Skeletal muscle tissue (tissue), 4 donors: ENCODE results near the gene FANCE. TPM values are rescaled to one million over a fixed set of nuclear protein-coding genes. Genes with fewer than 3 reads are reported as not detected.

Source experiments
- H3K27ac ChIP-seq: one replicate; pipeline ENCODE4 v1.7.0; 2013; ENCODE audit warnings: mild to moderate bottlenecking, low read depth, low read length, inconsistent platforms
- H3K27me3 ChIP-seq, 3 donors: one replicate each; pipeline ENCODE4 v1.7.0; 2013; ENCODE audit warnings: low read length in 3 of 3; ENCODE audit not compliant: control insufficient read depth in 3 of 3, insufficient read depth in 3 of 3
- H3K36me3 ChIP-seq, 3 donors: one replicate each; pipeline ENCODE4 v1.7.0; 2013; ENCODE audit warnings: low read length in 3 of 3; ENCODE audit not compliant: control insufficient read depth in 3 of 3, insufficient read depth in 3 of 3
- H3K4me1 ChIP-seq, 3 donors: one replicate each; pipeline ENCODE4 v1.7.0; 2013; ENCODE audit warnings: low read length in 3 of 3, mild to moderate bottlenecking in 3 of 3; ENCODE audit not compliant: control insufficient read depth in 3 of 3, insufficient read depth in 3 of 3
- H3K4me3 ChIP-seq, 3 donors: one replicate each; pipeline ENCODE4 v1.7.0; 2013; ENCODE audit warnings: low read length in 3 of 3
- H3K9ac ChIP-seq, 3 donors: one replicate each; pipeline ENCODE4 v1.7.0; 2013; ENCODE audit warnings: low read length in 3 of 3, mild to moderate bottlenecking in 3 of 3, moderate library complexity in 2 of 3, low read depth in 1 of 3
- H3K9me3 ChIP-seq, 3 donors: one replicate each; pipeline ENCODE4 v1.7.0; 2013; ENCODE audit warnings: low read length in 3 of 3; ENCODE audit not compliant: control insufficient read depth in 3 of 3
- total RNA-seq: library from RNA; depleted of rRNA; stranded (reverse); fragments of >200 nt; gene quantifications from one replicate; pipeline ENCODE4 v1.2.3, GENCODE V29; 2014
- donor health status: Osteomylitis.

The FANCE gene
- total RNA-seq, 1 donor from 2014 or later, result 21.9 TPM

- H3K4me1 ChIP-seq, result peaks cover 10 to 26% (median 23%) of the 10 kb centered on the region in 3 donors
- H3K27ac ChIP-seq, result no peak overlapping the region
- no peaks in the 10 kb centered on the region for H3K27me3 ChIP-seq
Observed at GRCh38 chr6:35473075-35473849, 21.1 kb downstream of the FANCE start.

GRCh38 chr6:35473850-35474130 is 21.7 kb downstream of the FANCE start:
- no peaks in the 10 kb centered on the region for H3K9me3 ChIP-seq
- no peak overlapping the region for H3K4me3 ChIP-seq
- H3K27ac ChIP-seq, result no peak overlapping the region
- H3K27me3 ChIP-seq, result no peaks in the 10 kb centered on the region
- peaks cover 38 to 48% (median 47%) of the 10 kb centered on the region in 3 donors for H3K36me3 ChIP-seq
- no peak overlapping the region for H3K9ac ChIP-seq
- H3K4me1 ChIP-seq, result peaks cover 10 to 21% (median 21%) of the 10 kb centered on the region in 3 donors

More at GRCh38 chr6:35473075-35473849, 21.1 kb downstream of the FANCE start:
- Histone ChIP-seq H3K9ac (peak overlapping the region in 1 of 3 donors; percentile 40), H3K36me3 (peaks cover 33 to 46% (median 44%) of the 10 kb centered on the region in 3 donors), H3K4me3 (no peak overlapping the region), H3K9me3 (no peaks in the 10 kb centered on the region)

- H3K9ac ChIP-seq, result no peak overlapping the region
- peaks cover 6 to 17% (median 15%) of the 10 kb centered on the region in 3 donors for H3K4me1 ChIP-seq
- H3K9me3 ChIP-seq, result no peaks in the 10 kb centered on the region
- no peak overlapping the region for H3K4me3 ChIP-seq
- H3K27me3 ChIP-seq, result no peaks in the 10 kb centered on the region
- no peak overlapping the region for H3K27ac ChIP-seq
- peaks cover 41 to 48% (median 47%) of the 10 kb centered on the region in 3 donors for H3K36me3 ChIP-seq
Observed at GRCh38 chr6:35474131-35474941, 22.2 kb downstream of the FANCE start.

DNA sequence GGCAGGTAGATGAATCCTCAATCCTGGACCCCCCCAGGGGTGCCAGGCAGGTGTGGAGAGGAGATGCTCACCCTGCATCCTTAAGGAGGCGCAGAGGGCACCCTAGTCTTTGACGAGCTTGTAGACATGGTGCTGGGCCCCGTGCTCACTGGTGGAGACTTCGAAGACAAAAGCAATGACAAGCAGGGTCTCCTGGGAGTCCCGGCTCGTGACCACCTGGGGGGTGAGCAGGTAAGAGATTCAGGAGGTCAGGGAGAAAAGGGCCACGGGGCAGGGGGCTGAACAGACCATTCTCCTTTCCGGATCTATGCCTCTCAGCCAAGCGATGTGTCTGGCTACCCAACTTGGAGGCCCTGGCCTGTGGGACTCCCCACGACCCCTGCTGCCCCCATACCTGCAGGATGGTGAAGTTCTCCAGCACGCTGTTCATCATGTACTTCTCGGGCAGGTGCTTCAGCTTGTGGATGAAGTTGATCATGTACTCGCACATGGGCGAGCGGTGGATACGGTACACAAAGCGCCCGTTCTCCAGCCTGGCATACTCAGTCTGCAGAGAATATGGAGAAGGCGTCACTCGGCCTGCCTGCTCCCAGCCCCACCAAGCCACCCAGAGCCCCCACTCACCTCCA is 22.9 kb downstream of the FANCE start:
- H3K36me3 ChIP-seq, result peaks cover 40 to 50% (median 41%) of the 10 kb centered on the region in 3 donors
- no peak overlapping the region for H3K9ac ChIP-seq
- H3K4me3 ChIP-seq, result no peak overlapping the region
- no peak overlapping the region for H3K27ac ChIP-seq
- peaks cover 0 to 10% (median 8%) of the 10 kb centered on the region in 3 donors for H3K4me1 ChIP-seq
- H3K27me3 ChIP-seq, result no peaks in the 10 kb centered on the region
- H3K9me3 ChIP-seq, result no peaks in the 10 kb centered on the region

DNA sequence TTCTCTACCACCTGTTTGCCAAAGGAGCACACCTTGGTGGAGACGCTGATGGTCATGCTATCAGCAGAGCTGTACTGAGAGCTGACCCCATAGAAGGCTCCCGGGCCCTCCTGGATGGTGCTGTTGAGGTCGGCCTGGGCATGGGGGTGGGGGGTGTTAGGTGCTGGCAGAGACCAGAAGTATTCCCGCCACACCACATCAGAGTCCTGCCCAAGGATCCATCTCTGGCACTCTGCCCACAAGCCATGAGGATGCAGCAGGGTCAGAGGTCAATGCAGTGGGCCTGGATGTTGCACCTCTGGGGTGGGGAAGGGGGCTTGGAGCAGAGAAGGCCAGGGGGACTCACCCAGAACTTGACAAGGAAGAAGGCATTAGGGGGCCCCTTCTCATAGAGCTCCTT is 23.4 kb downstream of the FANCE start:
- no peaks in the 10 kb centered on the region for H3K9me3 ChIP-seq
- H3K36me3 ChIP-seq, result peaks cover 36 to 48% (median 36%) of the 10 kb centered on the region in 3 donors
- no peak overlapping the region for H3K27ac ChIP-seq
- peaks cover 0 to 6% (median 3%) of the 10 kb centered on the region in 3 donors for H3K4me1 ChIP-seq
- H3K9ac ChIP-seq, result no peak overlapping the region
- no peaks in the 10 kb centered on the region for H3K27me3 ChIP-seq
- H3K4me3 ChIP-seq, result no peak overlapping the region

DNA sequence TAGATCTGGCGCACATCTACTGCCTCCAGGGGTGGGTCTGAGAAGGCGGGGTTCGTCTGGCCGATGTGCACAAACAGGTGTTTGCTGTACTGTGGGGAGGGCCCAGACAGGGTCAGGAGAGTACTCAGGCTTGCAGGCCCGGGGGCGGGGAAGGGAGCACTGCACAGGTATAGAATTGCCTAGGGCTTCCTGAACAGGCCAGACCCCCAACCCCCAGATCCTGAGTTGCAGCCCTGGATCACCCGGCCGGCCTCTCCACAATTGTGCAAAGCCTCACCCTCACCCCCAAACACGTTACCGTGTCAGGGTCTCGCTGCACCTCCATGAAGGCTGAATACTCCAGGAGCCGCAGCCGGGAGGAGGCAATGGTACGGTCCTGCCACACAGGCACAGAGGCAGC is 23.9 kb downstream of the FANCE start:
- H3K27ac ChIP-seq, result no peak overlapping the region
- H3K4me3 ChIP-seq, result no peak overlapping the region
- H3K27me3 ChIP-seq, result no peaks in the 10 kb centered on the region
- H3K9ac ChIP-seq, result no peak overlapping the region
- no peaks in the 10 kb centered on the region for H3K9me3 ChIP-seq
- peaks cover 0 to 2% (median 2%) of the 10 kb centered on the region in 3 donors for H3K4me1 ChIP-seq
- H3K36me3 ChIP-seq, result peaks cover 32 to 47% (median 33%) of the 10 kb centered on the region in 3 donors

GRCh38 chr6:35477028-35477427 is 24.9 kb downstream of the FANCE start:
- Histone ChIP-seq H3K36me3 (peaks cover 26 to 44% (median 33%) of the 10 kb centered on the region in 3 donors), H3K27me3 (no peaks in the 10 kb centered on the region), H3K4me1 (peaks cover 0 to 2% (median 0%) of the 10 kb centered on the region in 3 donors), H3K9ac (no peak overlapping the region), H3K9me3 (no peaks in the 10 kb centered on the region), H3K4me3 (no peak overlapping the region), H3K27ac (no peak overlapping the region)

- H3K4me3 ChIP-seq, result no peak overlapping the region
- H3K27me3 ChIP-seq, result no peaks in the 10 kb centered on the region
- H3K9ac ChIP-seq, result no peak overlapping the region
- no peaks in the 10 kb centered on the region for H3K9me3 ChIP-seq
- H3K27ac ChIP-seq, result no peak overlapping the region
- peaks cover 21 to 44% (median 35%) of the 10 kb centered on the region in 3 donors for H3K36me3 ChIP-seq
- H3K4me1 ChIP-seq, result no peaks in the 10 kb centered on the region
Observed at GRCh38 chr6:35477551-35478179, 25.5 kb downstream of the FANCE start.

GRCh38 chr6:35478259-35478658 is 26.1 kb downstream of the FANCE start:
- Histone ChIP-seq H3K4me1 (no peaks in the 10 kb centered on the region), H3K36me3 (peaks cover 22 to 40% (median 37%) of the 10 kb centered on the region in 3 donors), H3K27me3 (no peaks in the 10 kb centered on the region), H3K4me3 (no peak overlapping the region), H3K9ac (no peak overlapping the region), H3K9me3 (no peaks in the 10 kb centered on the region), H3K27ac (no peak overlapping the region)
